Heart left ventricle (tissue), 16 donors: ENCODE measurements around the gene SCAF8. TPM values are rescaled to one million over a fixed set of nuclear protein-coding genes. Genes with fewer than 3 reads are reported as not detected.

Source experiments
- ATAC-seq, 4 donors: fragments of 200-7000 bp; cut with Tn5 transposase; one replicate each; pipeline ENCODE4 v1.9.1; 2020 to 2022; ENCODE audit warnings: moderate library complexity in 4 of 4, mild to moderate bottlenecking in 3 of 4, moderate number of reproducible peaks in 1 of 4
- DNase-seq, 5 donors: peaks; one replicate each; pipeline ENCODE4 v3.0.0-alpha.2; 2020
- H3K27ac ChIP-seq, 12 donors: fragments of 200-600 bp; sonication (generic) in 4 of 12; one replicate each; pipeline versions ENCODE4 v1.5.0 to v1.8.0; 2016 to 2022; ENCODE audit warnings: mild to moderate bottlenecking in 2 of 12
- H3K27me3 ChIP-seq, 9 donors: fragments of 200-600 bp; sonication (generic) in 2 of 9; one replicate each; pipeline versions ENCODE4 v1.5.1 to v1.8.0; 2016 to 2022; ENCODE audit warnings: mild to moderate bottlenecking in 3 of 9
- H3K36me3 ChIP-seq, 9 donors: fragments of 200-600 bp; sonication (generic) in 2 of 9; one replicate each; pipeline versions ENCODE4 v1.5.0 to v1.8.0; 2018 to 2022; ENCODE audit warnings: mild to moderate bottlenecking in 2 of 9
- H3K4me1 ChIP-seq, 12 donors: fragments of 200-600 bp; sonication (generic) in 4 of 12; one replicate each; pipeline versions ENCODE4 v1.5.0 to v1.8.0; 2016 to 2022; ENCODE audit warnings: mild to moderate bottlenecking in 3 of 12
- H3K4me3 ChIP-seq, 12 donors: fragments of 200-600 bp; sonication (generic) in 4 of 12; one replicate each; pipeline versions ENCODE4 v1.5.0 to v1.8.0; 2017 to 2022; ENCODE audit warnings: mild to moderate bottlenecking in 9 of 12, moderate library complexity in 4 of 12
- H3K9me3 ChIP-seq, 12 donors: fragments of 200-600 bp; sonication (generic) in 4 of 12; one replicate each; pipeline versions ENCODE4 v1.5.0 to v1.8.0; 2016 to 2022; ENCODE audit warnings: mild to moderate bottlenecking in 1 of 12
- CTCF ChIP-seq, 12 donors: fragments of 200-600 bp; sonication (generic) in 4 of 12; IDR thresholded peaks; one replicate each; pipeline versions ENCODE4 v1.5.0 to v1.8.0; 2018 to 2022; ENCODE audit warnings: antibody characterized with exemption in 12 of 12, mild to moderate bottlenecking in 5 of 12
- POLR2A ChIP-seq, 2 donors: fragments of 450-650 bp; IDR thresholded peaks; one replicate each; pipeline ENCODE4 v1.6.1; 2017; ENCODE audit warnings: antibody characterized with exemption in 2 of 2, mild to moderate bottlenecking in 2 of 2, moderate library complexity in 2 of 2
- WGBS, 4 donors: extraction: QIAGEN DNeasy Blood & Tissue Kit in 2 of 4; methylation state at CpG; one replicate each; pipeline versions ENCODE4 v1.1.5 to v1.1.7; 2013 to 2018; 5-methylcytosine and 5-hydroxymethylcytosine counted together
- intact Hi-C, 10 donors: fragments of 100-400 bp; cut with DNase I; formaldehyde crosslinking; loops; one replicate each; pipeline versions ENCODE4 v1.11.1 to v1.14.2; 2022
- microRNA counts, 2 donors: library from miRNA; unstranded; fragments of <30 nt; microRNA quantifications; one replicate each; lab custom pipeline; 2016
- microRNA-seq, 4 donors: library from miRNA; unstranded; fragments of <30 nt; microRNA quantifications; one replicate each; pipeline versions ENCODE4 to v1.2.0, GENCODE V29; 2017 to 2020
- polyA plus RNA-seq, 2 donors: library from polyadenylated mRNA; stranded (reverse); fragments of 200-250 nt; gene quantifications; one replicate each; pipeline ENCODE4 v1.2.3, GENCODE V29; 2013
- total RNA-seq, 9 donors: library from RNA; depleted of rRNA in 2 of 9; stranded (reverse); fragments of >200 nt in 2 of 9; fragmentation: NEBNext Ultra II Directional in 3 of 9; extraction: Animal tissue kit (Norgen Biotek cat#: 25700) in 3 of 9; gene quantifications; one replicate each; pipeline versions ENCODE4 v1.1.0 to v1.2.4, GENCODE V29; 2016 to 2023
- donor health status: ischemic (EF 13 %, LVEDD 7.1; RV severe dilation, severe dysfunction).
- donor health status: healthy with polysubstance abuse.
- donor health status: DM: no; HTN: yes; CAD: no.
- donor health status: DM: no; HTN: no; CAD: no.
- donor health status: ischemic (EF 25% LVEDD 6.9; RV normal size, moderate dysfunction).
- donor health status: ischemic (EF 25% LVEDD 5.7; RV mildly dilated, moderate dysfunction).
- donor health status: healthy.
- donor health status: DM: yes; HTN: yes; CAD: no.
- donor health status: ischemic (EF 35%, LVEDD 5.7; RV mildly dilated, moderate dysfunction).
- donor health status: nonischemic (EF 11% LVEDD 7.7; RV severe dilation, severe dysfunction).
- donor health status: DM: yes; HTN: yes; CAD: no.
- donor health status: PGD.
- donor health status: ischemic (EF 29% LVEDD 5.4; RV normal size, mild dysfunction).
- donor health status: nonischemic (EF 23%, LVEDD 6.1; RV moderate dilation, normal function).

SCAF8 gene
- total and polyA plus RNA-seq, 11 donors: 10.5 to 83.5 (median 63.5) TPM

GRCh38 chr6:154878871-154879491 is 145.8 kb downstream of the SCAF8 start:
- H3K4me1 ChIP-seq: peaks cover 0 to 15% (median 4%) of the 10 kb centered on the region in 12 donors
- H3K36me3 ChIP-seq: peaks cover 0 to 5% (median 0%) of the 10 kb centered on the region in 9 donors
- H3K27ac ChIP-seq: no peak overlapping the region
- peak in 2 of 4 donors; percentile 24 to 49 for ATAC-seq
- intact Hi-C loops: no loop called here
- H3K9me3 ChIP-seq: no peaks in the 10 kb centered on the region
- no peak overlapping the region for H3K4me3 ChIP-seq
- no peak for DNase-seq
- TF ChIP-seq CTCF (IDR thresholded peaks at IDR 0.05) (no peak), POLR2A (IDR thresholded peaks at IDR 0.05) (no peak)
- WGBS, 4 donors: 77 to 88% (median 84%) methylated on average over 6 of the region's 6 CpGs
- no peaks in the 10 kb centered on the region for H3K27me3 ChIP-seq

GRCh38 chr6:154882107-154882506 is 148.9 kb downstream of the SCAF8 start:
- DNase-seq: no peak

More at GRCh38 chr6:154882107-154882506, 148.9 kb downstream of the SCAF8 start:
- TF ChIP-seq POLR2A (IDR thresholded peaks at IDR 0.05) (no peak), CTCF (IDR thresholded peaks at IDR 0.05) (no peak)
- intact Hi-C loops: no loop called here
- WGBS, 4 donors: 77 to 85% (median 80%) methylated on average over 3 of the region's 3 CpGs
- Histone ChIP-seq H3K9me3 (peaks cover 0 to 4% (median 0%) of the 10 kb centered on the region in 12 donors), H3K36me3 (peaks cover 0 to 13% (median 0%) of the 10 kb centered on the region in 9 donors), H3K4me3 (no peak overlapping the region), H3K27ac (no peak overlapping the region), H3K4me1 (peaks cover 0 to 10% (median 3%) of the 10 kb centered on the region in 12 donors), H3K27me3 (no peaks in the 10 kb centered on the region)
- ATAC-seq: peak in 2 of 4 donors; percentile 45 to 62

MicroRNA genes within 50 kb of the gene (microRNA counts, 767-probe panel; counts per million panel counts)
- microRNA hsa-miR-1273c (lab: Ali Mortazavi, UCI): 0 to 71.6 counts per million in 2 donors

Small RNA genes within 50 kb of the gene (microRNA-seq; reads per million reads assigned to microRNA genes)
- gene MIR1273C: 0 reads per million in 4 donors

Other genes starting within 250 kb of the SCAF8 start
- gene CNKSR3, start 222.7 kb upstream of the SCAF8 start, total RNA-seq: 10 to 100 TPM in 8 of 9 donors, 1 to 10 TPM in 1; 9.6 to 30.7 (median 22.9) TPM
- gene CNKSR3, start 222.7 kb upstream of the SCAF8 start, polyA plus RNA-seq: 1 to 10 TPM; 5.9 to 9.8 TPM